Measurements from ENCODE around the gene DHRS11. TPM values are rescaled to one million over a fixed set of nuclear protein-coding genes. Genes with fewer than 3 reads are reported as not detected.

DHRS11 gene
- total RNA-seq, 3 donors from 2014 or later, result 146 to 295 (median 162) TPM

- no peaks in the 10 kb centered on the region for H3K9me3 ChIP-seq
- H3K4me1 ChIP-seq (ENCODE audit: low read depth), result peaks cover 16% of the 10 kb centered on the region
- no peak for TF ChIP-seq CTCF (IDR thresholded peaks at IDR 0.05)
- intact Hi-C loops (cut with DNase I, micrococcal nuclease), result no loop called here
- DNase-seq (no peak), ATAC-seq (no peak)
- no peak overlapping the region for H3K4me3 ChIP-seq
- H3K36me3 ChIP-seq (ENCODE audit: low read depth), result no peaks in the 10 kb centered on the region
Measured at GRCh38 chr17:36640836-36641235, 49.2 kb downstream of the DHRS11 start.

GRCh38 chr17:36641331-36641876 is 49.7 kb downstream of the DHRS11 start:
- Histone ChIP-seq H3K36me3 (ENCODE audit: low read depth) (no peaks in the 10 kb centered on the region), H3K4me3 (no peak overlapping the region), H3K9me3 (no peaks in the 10 kb centered on the region), H3K4me1 (ENCODE audit: low read depth) (peaks cover 16% of the 10 kb centered on the region)
- intact Hi-C loops (cut with DNase I, micrococcal nuclease), result no loop called here
- ATAC-seq, result no peak
- TF ChIP-seq CTCF (IDR thresholded peaks at IDR 0.05), result no peak
- no peak for DNase-seq

- peak; percentile 78 for ATAC-seq
- intact Hi-C loops (cut with DNase I, micrococcal nuclease), result no loop called here
Measured at GRCh38 chr17:36641877-36642845, 50.5 kb downstream of the DHRS11 start.

GRCh38 chr17:36643086-36643685 is 51.5 kb downstream of the DHRS11 start:
- Histone ChIP-seq H3K4me3 (no peak overlapping the region), H3K4me1 (ENCODE audit: low read depth) (peaks cover 16% of the 10 kb centered on the region), H3K36me3 (ENCODE audit: low read depth) (no peaks in the 10 kb centered on the region), H3K9me3 (no peaks in the 10 kb centered on the region)
- TF ChIP-seq CTCF (IDR thresholded peaks at IDR 0.05), result no peak
- intact Hi-C loops (cut with DNase I, micrococcal nuclease), result no loop called here
- DNase-seq, result no peak
- ATAC-seq, result no peak

More at GRCh38 chr17:36641877-36642845, 50.5 kb downstream of the DHRS11 start:
- no peak overlapping the region for H3K4me3 ChIP-seq
- DNase-seq, result peak; percentile 34 to 68 (median 58)
- H3K36me3 ChIP-seq (ENCODE audit: low read depth), result no peaks in the 10 kb centered on the region
- TF ChIP-seq CTCF (IDR thresholded peaks at IDR 0.05), result no peak
- no peaks in the 10 kb centered on the region for H3K9me3 ChIP-seq
- H3K4me1 ChIP-seq (ENCODE audit: low read depth), result peaks cover 16% of the 10 kb centered on the region

- TF ChIP-seq CTCF (IDR thresholded peaks at IDR 0.05), result no peak
- no peak overlapping the region for H3K4me3 ChIP-seq
- intact Hi-C loops (cut with DNase I, micrococcal nuclease), result no loop called here
- no peak for ATAC-seq
- no peaks in the 10 kb centered on the region for H3K9me3 ChIP-seq
- peaks cover 16% of the 10 kb centered on the region for H3K4me1 ChIP-seq (ENCODE audit: low read depth)
- no peaks in the 10 kb centered on the region for H3K36me3 ChIP-seq (ENCODE audit: low read depth)
- DNase-seq, result no peak
Measured at GRCh38 chr17:36645422-36645821, 53.7 kb downstream of the DHRS11 start.
